Activated gamma-delta T cell (primary cell): ENCODE results near the gene HDAC11.
"Not testable (repeated sequence)": the region's sequence is repeated elsewhere in the genome, so short reads cannot be mapped to it uniquely, and the experiment has no call there.

ENCODE experiments used
- DNase-seq: peaks from one replicate; lab custom pipeline; 2025; lab: John Stamatoyannopoulos, UW

The HDAC11 gene

DNA sequence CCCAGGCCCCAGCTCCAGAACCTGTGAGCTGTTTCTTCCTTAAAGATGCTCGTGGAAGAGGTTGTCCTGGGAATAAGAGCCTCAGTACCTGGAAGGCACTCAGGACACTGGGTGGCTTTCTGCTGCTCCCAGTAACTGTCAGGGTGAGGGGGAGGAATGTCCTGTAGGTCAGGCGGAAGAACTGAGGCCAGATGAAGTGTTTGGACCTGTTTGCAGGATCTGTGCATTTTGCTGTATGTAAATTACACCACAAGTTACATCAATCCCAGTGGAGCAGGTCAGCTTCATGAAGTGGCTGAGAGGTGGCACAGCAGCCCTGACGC is 27.1 kb downstream of the HDAC11 start:
- DNase-seq, result no peak

DNA sequence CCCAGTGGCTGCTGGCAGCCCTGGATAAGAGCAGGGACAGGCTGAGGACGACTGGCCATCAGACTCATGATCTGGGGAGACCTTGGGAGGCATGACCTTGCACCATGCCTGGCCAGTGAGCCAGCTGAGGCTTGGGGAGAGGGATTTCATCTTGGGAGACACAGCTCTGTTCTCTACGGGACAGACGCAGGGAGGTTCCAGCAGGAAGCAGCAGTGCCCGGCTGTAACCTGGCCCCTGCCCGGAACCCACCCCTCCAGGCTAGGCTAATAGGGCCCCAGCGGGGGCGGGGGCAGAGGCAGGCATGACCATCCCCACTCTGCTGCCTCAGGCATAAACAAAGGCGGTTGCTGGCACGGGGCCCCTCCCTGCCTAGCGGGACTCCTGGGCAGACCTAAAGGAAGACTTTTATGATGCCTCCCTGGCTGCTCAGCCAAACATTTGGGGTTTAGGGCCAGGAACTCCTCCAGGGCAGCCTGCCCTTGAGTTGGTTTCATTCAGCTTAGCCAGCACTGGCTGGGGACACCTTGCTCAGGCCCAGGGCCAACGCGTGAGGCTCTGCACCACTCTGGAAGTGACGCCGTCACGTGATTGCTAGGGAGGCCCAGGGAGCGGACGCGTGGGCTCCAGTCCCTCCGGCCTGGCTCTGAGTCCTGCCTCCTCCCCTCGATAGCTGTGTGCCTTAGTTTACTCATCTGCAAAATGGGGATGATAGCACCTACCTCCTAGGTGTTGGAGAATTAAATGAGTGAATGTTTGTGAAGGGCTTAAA is 27.6 kb downstream of the HDAC11 start:
- DNase-seq, result no peak

DNA sequence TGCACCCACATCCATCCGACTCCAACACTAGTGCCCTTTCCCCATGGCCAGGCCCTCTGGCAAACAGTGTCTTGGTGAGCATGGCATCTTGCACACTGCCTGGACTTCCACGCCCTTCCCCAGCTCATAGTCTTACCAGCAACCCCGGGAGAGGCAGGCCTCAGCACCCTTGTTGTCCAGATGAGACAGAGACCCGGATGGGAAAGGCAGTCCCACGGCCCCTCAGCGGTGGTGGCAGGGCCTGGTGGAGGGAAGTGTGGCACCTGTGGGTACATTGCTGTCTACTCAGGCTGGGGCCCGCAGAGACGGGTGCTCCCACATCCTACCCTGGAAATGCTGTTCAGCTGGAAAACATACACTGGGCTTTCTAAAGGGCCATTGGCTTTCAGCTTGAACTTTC is 28.4 kb downstream of the HDAC11 start:
- no peak for DNase-seq

DNA sequence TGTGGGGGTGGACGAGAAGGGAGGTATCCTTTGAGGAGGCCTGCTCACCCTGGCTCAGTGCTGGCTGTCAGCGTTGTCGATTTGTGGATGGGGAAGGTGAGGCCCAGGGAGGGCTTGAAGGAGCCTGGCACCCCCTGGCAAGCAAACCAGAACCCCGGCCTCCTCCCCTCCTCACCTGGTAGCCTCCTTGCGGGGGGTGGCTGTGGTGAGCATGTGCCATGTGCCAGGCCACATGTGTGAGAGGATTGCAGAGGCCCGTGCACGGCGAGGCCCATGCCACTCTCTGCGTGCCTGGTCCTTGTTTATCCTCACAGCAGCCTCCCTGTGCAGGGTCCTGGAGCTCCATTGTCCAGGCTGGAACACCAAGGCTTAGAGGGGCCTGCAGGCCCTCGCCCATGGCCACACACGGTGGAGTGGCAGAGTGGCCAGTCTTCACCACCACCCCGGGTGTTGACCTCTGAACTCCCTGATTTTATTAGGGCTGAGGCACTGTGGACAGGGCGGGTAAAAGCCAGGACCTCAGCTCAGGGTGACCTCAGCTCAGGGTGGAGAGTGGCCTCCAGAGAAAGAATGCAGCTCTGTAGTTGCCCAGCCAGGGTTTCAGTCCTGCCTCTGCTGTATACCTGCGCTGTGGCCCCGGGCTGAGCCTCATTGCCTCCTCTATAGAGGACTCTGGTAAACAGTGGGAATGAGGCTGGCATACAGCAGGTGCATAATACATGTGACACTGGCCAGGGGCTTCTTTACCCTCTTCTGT is 29.1 kb downstream of the HDAC11 start:
- DNase-seq, result no peak

DNA sequence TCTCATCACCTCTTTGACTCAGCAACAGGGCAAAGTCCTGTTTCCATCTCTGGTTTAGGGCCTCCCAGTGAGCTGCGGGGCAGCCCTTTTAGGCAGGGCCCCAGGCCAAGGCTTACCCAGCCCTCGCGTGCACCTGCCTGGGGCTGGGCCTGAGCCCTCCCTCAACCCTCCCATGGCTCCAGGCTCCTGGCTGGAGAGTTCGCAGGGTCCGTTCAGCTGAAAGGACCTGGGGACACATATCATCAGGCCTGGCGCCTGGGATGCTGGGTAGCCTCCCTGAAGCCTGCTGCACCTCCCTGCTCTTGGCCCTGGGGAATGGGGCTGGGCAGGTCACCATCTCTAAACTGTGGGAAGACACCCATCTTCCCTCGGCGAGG is 29.7 kb downstream of the HDAC11 start:
- DNase-seq, result no peak

DNA sequence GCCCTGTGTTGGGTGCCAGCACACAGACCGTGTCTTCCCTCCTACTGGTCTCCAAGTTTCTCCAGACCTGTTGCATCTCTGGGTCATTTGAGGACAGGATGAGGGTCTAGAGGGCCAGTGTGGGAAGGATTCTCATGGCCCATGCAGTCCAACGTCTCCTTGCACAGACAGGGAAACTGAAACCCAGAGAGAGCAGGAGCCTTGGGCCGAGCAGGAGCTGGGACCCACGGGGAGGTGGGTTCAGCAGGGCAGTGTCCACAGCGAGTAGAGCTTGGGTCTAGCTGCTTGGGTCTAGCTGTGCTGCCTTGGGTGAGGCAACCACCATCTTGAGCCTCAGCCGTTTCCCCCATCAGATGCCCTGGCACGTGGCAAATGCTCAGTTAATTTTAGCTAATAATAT is 32.3 kb downstream of the HDAC11 start:
- DNase-seq, result no peak

DNA sequence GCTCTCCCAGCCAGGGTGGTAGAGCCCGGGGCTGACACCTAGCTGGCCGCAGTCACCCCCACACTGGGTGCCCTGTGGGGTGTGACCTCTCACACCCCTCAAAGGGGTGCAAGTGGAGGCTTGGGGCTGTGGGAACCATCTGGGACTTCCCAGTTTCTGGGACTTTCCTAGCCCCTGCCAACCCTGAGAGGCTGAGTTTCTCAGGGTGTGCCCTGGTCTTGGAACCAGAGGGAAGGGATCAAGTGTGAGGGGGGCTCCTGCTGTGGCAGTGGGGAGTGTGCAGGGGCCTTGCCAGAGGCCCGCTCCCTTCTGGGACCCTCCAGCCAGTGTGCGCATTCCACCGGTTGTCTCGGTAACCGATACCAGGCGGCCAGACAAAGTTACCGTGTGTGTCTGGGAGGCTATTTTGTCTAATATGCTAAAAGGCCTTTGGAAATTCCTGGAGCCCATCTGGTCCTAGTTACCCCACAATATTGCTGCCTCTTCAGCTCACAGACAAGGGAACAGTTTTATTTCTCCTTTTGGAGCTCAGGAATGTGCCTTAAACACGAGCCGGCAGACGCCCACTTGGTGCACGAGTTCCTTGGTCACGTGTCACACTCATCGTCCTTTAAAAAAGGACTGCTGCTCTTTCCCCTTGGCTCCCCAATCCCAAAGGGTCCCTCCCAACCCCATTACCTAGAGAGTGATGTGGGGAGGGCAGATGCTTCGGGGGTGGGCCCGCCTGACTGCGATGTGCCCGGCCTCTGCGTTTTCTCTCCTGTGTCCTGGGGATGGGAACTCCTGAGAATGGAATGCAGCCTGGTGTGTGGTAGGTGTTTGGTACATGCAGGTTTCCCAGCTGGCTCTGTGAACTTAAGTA is 33.2 kb downstream of the HDAC11 start:
- no peak for DNase-seq

DNA sequence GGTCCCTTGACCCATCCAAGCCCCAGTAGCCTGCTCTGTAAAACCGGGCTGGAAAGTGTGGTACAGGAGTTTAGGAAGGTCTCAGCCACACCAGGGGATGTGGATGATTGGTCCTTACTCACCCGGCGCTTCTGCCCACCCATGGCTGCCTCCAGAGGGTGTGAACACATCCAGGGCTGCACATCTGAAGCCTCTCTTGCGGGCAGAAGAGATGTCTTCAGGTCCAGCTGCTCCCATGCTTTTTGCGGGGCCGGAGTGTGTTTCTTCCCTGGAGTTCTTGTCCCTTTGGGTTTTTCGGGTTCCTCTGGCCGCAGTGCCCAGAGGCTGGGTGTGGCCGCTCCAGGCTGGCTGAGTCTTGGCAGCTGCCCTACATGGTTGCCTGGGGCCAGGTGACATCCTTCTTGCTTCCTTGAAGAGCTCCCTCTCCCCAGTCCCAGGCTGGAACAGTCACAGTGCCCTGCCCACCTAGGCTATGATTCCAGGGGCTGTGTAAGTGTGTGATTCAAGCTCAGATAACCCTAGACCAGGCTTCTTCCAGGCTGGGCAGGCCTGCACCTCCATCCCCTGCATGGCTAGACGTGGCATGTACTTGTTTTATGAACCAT is 33.9 kb downstream of the HDAC11 start:
- no peak for DNase-seq

DNA sequence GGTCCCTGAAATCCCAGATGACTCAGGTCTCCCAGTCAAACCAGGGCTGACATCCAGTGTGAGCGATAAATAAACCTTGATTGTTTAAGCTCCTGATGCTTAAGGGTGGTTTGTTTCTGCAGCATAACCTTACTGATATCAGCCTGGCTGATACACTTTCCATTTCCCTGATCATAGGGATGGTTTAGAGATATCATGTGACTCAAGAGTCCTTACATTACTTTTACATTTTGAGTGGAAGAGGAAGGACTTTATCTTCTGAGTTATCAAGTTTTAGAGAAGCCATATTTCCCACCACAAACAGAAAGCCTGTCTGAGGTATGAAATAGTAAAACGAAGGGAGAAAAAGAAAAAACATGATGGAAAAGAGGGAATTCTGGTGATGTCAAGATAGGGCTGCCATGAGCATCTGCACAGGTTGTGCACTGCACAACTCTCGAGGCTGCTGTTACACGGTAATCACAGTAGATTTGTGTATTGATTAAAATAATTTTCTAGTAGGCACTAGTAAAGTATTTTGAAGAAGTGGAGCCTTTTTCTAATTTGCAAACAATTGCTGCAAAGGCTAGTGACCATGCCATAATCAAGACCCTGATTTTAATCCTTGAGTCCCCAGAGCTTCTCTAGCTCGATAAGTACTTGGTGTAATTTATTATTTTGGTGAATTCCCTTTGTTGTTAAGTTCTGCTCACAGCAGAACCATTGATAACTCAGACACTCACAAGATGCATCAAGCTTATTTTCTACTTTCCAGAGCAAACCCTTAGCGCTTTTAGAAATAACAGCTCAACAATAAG is 34.7 kb downstream of the HDAC11 start:
- no peak for DNase-seq

DNA sequence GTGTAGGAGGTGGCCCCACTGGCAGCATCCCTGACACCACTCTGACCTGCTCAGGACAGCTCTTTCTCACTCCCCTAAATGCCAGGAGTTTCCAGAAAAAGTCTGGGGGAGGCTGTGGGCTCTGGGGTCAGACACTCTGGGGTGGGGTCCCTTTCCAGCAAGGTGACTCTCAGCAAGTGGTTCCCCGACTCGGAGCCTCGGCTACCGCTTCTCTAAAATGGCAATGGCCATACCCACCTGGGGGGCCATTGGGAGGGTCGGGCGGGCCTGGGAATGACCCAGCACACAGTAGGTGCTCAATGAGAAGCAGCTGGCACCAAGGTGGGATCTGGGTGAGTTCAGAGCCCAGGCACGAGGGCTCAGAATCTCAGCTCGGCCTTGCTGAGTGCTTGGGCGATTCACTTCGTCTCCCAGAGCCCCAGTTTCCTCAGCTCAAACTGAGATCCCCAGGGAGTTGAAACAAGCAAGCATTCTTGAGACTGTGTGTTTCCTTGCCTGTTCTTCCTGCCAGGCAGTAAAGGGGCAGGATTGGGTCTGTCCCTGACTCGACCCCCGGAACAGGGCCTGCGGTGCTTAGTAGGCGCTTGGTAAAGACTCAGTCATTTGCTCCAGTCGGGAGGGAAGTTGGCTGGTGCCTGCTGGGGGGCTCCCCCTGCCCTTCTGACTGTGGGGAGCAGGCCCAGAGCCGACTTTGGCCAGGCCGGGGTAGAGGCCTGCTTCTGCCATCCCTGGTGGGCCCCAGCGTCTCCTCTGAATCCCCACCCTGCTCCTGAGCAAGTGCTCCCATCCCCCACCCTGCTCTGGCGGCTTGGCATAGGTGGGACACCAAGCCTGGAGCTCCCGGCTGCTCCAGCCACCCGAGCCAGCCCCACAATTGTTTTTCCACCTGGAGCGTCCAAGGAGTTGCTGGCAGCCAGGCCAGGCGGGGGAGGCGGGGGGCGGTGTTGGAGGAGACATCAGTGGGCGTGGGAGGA is 36.0 kb downstream of the HDAC11 start:
- DNase-seq, result no peak

DNA sequence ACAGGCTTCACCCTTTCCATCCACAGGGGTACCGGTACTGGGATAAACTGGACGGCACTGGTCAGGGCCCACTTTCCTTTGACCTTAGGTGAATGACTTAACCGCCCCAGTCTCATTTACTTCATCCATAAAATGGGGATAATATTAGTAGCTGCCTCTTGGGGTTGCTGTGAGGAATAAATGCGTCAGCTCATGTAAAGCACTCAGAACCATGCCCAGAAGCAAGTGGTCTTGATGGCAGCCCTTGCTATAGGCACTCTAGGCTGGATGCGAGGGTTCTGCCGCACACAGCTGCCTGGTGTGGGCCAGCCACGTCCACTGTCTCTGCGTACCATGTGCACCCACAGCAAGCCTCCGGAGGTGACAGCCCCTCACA is 36.6 kb downstream of the HDAC11 start:
- DNase-seq, result no peak

DNA sequence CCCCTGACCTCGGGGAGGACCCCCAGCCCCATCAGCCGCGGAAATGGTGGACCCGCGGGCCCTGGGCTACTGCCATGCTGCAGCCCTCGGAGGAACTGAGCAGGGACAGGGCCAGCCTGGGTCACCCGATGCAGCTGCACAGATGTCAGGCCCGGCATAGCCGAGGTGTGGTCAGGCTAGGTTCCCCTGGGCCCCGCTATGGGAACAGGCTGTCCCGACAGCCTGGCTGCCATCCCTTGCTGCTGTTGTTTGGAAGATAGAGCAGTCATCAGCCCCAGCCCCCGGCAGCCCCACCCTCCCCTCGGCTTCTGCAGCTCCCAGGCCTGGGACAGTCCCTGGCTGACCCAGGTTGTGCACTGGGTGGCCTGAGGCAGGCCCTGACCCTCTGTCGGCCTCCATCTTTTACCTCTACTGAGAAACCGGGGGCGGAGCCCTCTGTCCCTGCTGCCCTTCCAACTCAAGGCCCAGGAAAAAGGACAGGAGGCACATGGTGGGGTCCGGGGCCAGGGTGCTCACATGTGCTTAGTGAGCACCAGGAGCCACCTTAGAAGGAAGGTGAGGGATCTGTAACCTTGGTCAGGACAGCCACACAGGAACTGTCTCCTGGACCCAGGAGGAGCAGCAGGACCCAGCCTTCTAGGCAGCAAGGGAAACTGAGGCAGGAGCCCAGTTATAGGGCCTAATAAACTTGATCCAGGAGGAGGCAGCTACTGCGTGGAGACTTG is 37.3 kb downstream of the HDAC11 start:
- DNase-seq, result no peak

DNA sequence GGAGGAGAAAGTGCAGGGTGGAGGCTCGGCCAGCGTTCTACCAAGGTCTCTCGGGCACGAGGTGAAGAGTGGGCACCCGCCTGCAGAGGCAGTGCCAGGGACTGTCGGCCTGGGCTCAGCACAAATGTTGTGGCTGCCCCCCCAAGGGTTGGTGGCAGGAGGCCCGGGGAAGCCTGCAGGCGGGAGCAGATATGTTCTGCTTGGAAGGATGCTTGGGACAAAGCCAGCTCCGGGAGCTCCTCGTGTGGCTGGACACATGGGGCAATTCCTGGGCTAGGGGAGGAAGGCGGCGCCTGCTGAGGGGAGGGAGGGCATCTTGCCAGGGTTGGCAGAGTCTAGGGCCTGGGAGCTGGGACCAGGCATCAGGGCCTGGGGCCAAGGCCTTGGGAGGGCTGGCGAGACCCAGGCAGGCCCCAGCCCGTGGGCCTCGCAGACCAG is 38.4 kb downstream of the HDAC11 start:
- DNase-seq, result no peak

DNA sequence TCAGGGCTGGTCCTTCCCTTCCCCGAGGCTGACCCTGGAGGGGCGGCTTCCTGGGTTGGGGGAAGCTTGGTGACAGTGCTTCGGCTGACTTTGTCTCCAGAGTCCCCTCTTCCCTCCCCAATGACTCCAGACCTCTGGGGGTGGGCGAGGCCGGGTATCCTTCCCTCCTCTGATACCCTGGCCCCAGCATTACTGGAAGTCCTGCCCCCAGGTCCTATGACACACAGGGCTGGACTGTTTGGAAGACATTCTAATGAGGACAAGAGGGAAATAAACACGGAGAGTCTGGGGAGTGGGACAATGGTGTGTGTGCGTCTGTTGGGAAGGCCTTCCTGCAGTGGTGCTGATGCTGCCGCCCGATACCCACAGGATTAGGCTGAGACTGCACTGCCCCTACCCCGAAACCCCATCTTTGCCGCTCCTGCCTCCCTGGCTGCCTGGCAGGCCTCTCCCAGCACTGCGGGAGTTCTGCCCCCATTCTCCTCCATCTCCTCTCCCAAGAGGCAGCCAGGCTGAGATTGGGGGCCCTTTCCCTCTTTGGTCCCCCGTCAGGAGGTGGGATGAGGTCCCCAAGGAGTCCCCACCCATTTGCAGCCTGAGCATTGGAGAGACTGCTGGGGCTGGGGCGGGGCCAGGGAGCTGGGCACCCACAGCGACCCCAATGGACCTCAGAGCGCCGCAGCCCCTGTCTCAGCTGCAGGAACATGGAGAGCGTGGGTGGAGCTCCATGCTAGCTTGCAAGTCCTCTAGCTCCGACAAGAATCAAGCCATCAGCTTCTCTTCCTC is 39.1 kb downstream of the HDAC11 start:
- no peak for DNase-seq

DNA sequence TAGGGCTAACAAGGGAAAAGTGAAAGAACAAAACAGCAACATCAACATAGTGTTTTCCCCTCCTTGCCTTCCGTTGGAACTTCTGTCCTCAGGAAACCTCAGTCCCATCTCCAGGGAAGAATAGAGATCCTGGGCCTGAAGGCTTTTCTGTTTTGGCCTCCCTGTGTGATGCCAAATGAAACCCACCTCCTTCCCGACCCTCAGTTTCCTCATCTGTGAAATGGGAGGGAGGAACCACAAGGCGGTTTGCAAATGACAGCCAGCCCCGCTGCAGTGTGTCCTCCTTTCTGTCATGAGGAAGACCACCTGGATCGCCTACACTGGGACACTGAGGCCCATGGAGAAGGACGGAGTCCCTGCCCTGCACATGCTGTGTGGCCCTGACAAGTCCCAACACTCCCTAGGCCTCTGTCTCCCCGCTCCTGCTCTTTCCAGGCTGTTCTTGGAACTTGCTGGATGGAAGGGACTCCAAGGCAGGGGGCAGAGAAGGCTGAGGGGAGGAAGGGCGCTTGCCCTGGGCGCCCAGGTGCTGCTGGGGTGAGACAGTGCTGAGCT is 40.3 kb downstream of the HDAC11 start:
- no peak for DNase-seq

DNA sequence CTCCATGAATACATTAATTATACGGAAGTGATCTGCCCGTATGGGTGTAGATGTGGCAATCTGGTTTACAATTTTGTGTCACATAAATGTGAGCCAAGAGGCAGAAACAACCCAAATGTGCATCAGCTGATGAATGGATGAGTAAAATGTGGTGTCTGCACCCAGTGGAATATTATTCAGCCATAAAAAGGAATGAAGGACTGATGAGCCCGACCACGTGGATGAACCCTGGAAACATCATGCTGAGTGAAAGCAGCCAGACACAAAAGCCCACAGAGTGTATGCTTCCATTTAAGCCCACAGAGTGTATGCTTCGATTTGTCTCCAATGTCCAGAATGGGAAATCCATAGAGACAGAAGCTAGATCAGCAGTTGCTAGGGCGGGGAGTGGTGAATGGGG is 41.2 kb downstream of the HDAC11 start:
- DNase-seq, result no peak

DNA sequence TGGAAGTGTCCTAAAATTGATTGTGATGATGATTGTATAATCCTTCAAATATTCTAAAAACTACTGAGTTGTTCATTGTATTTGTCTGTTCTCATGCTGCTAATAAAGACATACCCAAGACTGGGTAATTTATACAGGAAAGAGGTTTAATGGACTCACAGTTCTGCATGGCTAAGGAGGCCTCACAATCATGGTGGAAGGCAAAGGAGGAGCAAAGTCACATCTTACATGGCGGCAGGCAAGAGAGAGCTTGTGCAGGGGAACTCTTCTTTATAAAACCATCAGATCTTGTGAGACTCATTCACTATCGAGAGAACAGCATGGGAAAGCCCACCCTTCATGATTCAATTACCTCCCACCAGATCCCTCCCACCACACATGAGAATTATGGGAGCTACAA is 41.6 kb downstream of the HDAC11 start:
- not testable (repeated sequence) for DNase-seq

DNA sequence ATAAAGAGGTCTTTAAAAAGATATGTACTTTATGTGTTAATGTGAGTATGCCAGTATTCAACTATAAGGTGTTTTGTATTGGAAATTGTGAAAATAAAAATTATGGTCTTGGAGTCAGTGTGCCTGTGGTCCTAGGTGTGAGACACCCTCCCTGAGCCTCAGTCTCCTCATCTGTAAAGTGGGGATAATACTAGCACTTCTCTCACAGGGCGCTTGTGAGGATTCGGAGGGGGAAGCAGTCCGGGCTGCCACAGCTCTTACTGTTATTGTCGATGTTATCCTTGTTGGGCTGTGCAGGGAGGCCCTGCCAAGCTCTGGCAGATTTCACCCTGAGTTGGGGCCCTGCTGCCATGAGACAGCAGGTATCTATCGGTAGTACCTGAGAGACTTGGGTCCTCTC is 42.1 kb downstream of the HDAC11 start:
- no peak for DNase-seq
